HG03521 (cell line): ENCODE data around the gene ATG7.
"Not testable (repeated sequence)": the region's sequence is repeated elsewhere in the genome, so short reads cannot be mapped to it uniquely, and the experiment has no call there.

Experiments
- ATAC-seq: cut with Tn5 transposase; IDR thresholded peaks from one replicate; pipeline ENCODE4 v1.9.1; 2021; ENCODE audit warnings: mild to moderate bottlenecking, moderate library complexity; ENCODE audit not compliant: unreplicated experiment

Gene ATG7

GRCh38 chr3:11498646-11499045 lies 226.4 kb downstream of the ATG7 start:
- no peak for ATAC-seq

- no peak for ATAC-seq
Measured at GRCh38 chr3:11499144-11499543, 226.9 kb downstream of the ATG7 start.

- not testable (repeated sequence) for ATAC-seq
Measured at GRCh38 chr3:11502413-11502812, 230.2 kb downstream of the ATG7 start.

- no peak for ATAC-seq
Measured at GRCh38 chr3:11507719-11508118, 235.5 kb downstream of the ATG7 start.

GRCh38 chr3:11508346-11509172 lies 236.4 kb downstream of the ATG7 start:
- no peak for ATAC-seq

- no peak for ATAC-seq
Measured at GRCh38 chr3:11509173-11510000, 237.2 kb downstream of the ATG7 start.

- ATAC-seq, result no peak
Measured at GRCh38 chr3:11510001-11510340, 237.8 kb downstream of the ATG7 start.

GRCh38 chr3:11510356-11510755 lies 238.2 kb downstream of the ATG7 start:
- ATAC-seq, result no peak

- ATAC-seq, result not testable (repeated sequence)
Measured at GRCh38 chr3:11511606-11512005, 239.4 kb downstream of the ATG7 start.

GRCh38 chr3:11513125-11513816 lies 241.1 kb downstream of the ATG7 start:
- not testable (repeated sequence) for ATAC-seq

- no peak for ATAC-seq
Measured at GRCh38 chr3:11513817-11514135, 241.6 kb downstream of the ATG7 start.

- no peak for ATAC-seq
Measured at GRCh38 chr3:11514191-11514821, 242.1 kb downstream of the ATG7 start.

GRCh38 chr3:11517601-11518000 lies 245.4 kb downstream of the ATG7 start:
- no peak for ATAC-seq

- ATAC-seq, result no peak
Measured at GRCh38 chr3:11521167-11521566, 249.0 kb downstream of the ATG7 start.

- ATAC-seq, result no peak
Measured at GRCh38 chr3:11522398-11522715, 250.2 kb downstream of the ATG7 start.

- no peak for ATAC-seq
Measured at GRCh38 chr3:11522953-11523571, 250.9 kb downstream of the ATG7 start.

- no peak for ATAC-seq
Measured at GRCh38 chr3:11523572-11524101, 251.4 kb downstream of the ATG7 start.

- ATAC-seq, result not testable (repeated sequence)
Measured at GRCh38 chr3:11526121-11526520, 253.9 kb downstream of the ATG7 start.

- no peak for ATAC-seq
Measured at GRCh38 chr3:11529281-11529680, 257.1 kb downstream of the ATG7 start.

GRCh38 chr3:11530153-11530721 lies 258.0 kb downstream of the ATG7 start:
- no peak for ATAC-seq
